Measurements from ENCODE around the gene PCSK1. TPM values are rescaled to one million over a fixed set of nuclear protein-coding genes. Genes with fewer than 3 reads are reported as not detected.

PCSK1 gene
- total and polyA plus RNA-seq, 7 donors = 0.11 to 0.64 (median 0.17) TPM

DNA sequence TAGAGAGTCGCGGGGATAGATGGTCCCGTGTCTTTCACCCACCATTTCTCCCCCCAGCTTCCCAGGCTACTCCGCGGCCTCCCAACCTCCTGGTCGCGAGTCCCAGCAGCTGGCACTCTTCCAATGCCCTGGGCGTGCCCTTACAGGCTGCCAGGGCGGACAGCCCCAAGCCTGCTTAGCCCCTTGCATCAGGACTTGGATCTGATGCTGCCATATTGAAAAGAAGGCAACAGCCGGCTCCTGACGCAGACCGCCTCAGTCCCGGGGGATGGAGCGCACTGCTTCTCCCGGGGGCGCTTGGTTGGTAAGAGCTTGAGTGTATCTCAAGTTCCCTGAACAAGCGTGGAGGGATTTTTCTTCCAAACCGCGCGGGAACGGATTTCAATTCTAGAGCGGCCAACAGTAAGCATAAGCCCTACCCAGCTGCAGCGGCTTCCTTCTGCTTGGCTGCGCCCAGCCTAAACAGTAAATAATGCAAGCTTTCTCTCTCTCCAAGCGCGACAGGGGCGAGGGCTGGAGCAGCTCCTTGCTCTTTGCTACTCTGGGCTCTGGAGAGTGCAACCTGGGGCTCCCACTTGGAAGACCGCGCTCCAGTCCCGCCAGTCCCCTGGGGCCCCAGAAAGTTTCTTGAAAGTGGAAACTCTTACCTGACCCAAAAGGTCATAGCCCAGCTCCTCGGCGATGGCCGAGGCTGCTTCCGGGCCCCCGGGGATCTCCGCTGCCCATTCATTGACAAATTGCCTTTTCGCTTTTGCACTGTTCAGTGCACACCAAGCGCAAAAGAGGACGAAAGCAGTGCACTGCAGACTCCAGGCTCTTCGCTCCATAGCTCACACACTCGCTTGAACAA lies 607 bp downstream of the PCSK1 start:
- ATAC-seq (peak in 1 of 4 donors; percentile 16), DNase-seq (peak in 1 of 2 donors; percentile 52)
- TF ChIP-seq, protein P1, sequence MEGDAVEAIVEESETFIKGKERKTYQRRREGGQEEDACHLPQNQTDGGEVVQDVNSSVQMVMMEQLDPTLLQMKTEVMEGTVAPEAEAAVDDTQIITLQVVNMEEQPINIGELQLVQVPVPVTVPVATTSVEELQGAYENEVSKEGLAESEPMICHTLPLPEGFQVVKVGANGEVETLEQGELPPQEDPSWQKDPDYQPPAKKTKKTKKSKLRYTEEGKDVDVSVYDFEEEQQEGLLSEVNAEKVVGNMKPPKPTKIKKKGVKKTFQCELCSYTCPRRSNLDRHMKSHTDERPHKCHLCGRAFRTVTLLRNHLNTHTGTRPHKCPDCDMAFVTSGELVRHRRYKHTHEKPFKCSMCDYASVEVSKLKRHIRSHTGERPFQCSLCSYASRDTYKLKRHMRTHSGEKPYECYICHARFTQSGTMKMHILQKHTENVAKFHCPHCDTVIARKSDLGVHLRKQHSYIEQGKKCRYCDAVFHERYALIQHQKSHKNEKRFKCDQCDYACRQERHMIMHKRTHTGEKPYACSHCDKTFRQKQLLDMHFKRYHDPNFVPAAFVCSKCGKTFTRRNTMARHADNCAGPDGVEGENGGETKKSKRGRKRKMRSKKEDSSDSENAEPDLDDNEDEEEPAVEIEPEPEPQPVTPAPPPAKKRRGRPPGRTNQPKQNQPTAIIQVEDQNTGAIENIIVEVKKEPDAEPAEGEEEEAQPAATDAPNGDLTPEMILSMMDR (IDR thresholded peaks at IDR 0.05) = no peak
- Histone ChIP-seq H3K27me3 (ENCODE audit: insufficient read depth in 3 of 3, low read length in 2 of 3) (peaks cover 0 to 62% (median 14%) of the 10 kb centered on the region in 3 donors), H3K9me3 (no peaks in the 10 kb centered on the region), H3K36me3 (ENCODE audit: insufficient read depth in 1 of 2, low read depth in 1 of 2) (no peaks in the 10 kb centered on the region), H3K4me3 (peak overlapping the region; percentile 36), H3K27ac (no peak overlapping the region), H3K4me1 (no peaks in the 10 kb centered on the region)
- WGBS, 3 donors = 1 to 2% (median 2%) methylated on average over 41 of the region's 41 CpGs
- intact Hi-C loops (cut with DNase I) = no loop called here

DNA sequence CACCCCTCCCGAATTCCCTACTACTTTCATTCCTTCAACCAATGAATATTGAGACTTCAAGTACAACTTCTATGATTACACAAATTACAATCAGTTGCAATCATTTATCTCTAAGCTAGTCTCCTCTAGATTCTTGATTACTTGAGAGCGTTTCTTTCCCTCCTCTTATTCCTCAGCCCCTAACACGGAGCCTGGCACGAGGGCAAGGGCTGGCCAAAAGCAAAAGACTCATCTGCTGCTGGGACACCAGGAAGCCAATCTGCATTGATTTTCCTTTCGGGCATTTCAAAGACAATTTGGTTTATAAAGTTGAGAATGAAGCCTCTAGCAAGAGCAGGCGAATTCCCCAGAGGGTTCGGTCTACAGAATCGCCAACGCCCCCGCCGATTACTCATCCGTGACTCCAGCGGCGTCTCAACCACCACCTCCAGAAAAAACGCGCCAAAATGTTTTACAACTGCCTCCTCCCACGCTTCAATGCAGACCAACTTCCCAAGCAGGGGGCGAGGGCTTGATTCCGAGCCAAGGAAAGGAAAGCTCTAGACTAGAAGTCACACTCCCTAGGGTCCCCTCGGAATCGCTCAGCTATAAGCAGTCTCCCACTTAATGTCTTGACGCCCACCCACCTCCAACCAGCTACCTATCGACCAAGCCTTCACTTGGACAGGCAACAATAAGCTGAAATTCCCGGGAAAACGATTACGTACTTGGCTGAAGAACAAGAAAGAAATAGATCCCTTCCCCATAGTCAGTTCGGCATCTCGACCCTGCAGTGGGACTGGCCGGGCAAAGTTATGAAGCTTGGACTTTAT lies 1.5 kb downstream of the PCSK1 start:
- DNase-seq = peak in 1 of 2 donors; percentile 34
- intact Hi-C loops (cut with DNase I) = no loop called here
- Histone ChIP-seq H3K27ac (no peak overlapping the region), H3K4me3 (peak overlapping the region; percentile 36), H3K27me3 (ENCODE audit: insufficient read depth in 3 of 3, low read length in 2 of 3) (peaks cover 0 to 55% (median 14%) of the 10 kb centered on the region in 3 donors), H3K9me3 (no peaks in the 10 kb centered on the region), H3K36me3 (ENCODE audit: insufficient read depth in 1 of 2, low read depth in 1 of 2) (no peaks in the 10 kb centered on the region), H3K4me1 (no peaks in the 10 kb centered on the region)
- 1 to 2% (median 1%) methylated on average over 29 of the region's 29 CpGs for WGBS, 3 donors
- no peak for ATAC-seq
- TF ChIP-seq, protein P1 (IDR thresholded peaks at IDR 0.05) = no peak

DNA sequence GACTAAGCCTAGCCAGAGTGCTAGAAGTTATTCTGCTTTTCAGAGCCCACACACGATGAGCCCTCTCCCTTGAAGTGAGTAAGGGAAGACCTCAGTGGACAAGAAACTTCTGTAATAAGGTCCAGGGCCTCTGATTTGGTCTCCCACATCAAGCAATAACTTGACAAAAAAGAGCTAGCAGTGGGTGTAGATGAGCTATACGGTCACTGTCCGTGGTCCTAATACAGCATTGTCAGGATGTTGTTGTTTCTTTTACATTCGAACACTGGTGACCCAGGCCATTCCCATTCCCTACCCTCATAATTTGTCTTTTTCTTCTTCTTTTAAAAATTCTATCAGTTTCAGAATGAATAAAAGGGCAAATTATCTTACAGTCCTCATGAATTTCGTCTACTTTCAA lies 5.2 kb downstream of the PCSK1 start:
- ATAC-seq (no peak), DNase-seq (no peak)
- Histone ChIP-seq H3K4me3 (no peak overlapping the region), H3K27ac (no peak overlapping the region), H3K36me3 (ENCODE audit: insufficient read depth in 1 of 2, low read depth in 1 of 2) (no peaks in the 10 kb centered on the region), H3K27me3 (ENCODE audit: insufficient read depth in 3 of 3, low read length in 2 of 3) (peaks cover 0 to 27% (median 14%) of the 10 kb centered on the region in 3 donors), H3K4me1 (no peaks in the 10 kb centered on the region), H3K9me3 (no peaks in the 10 kb centered on the region)
- WGBS, 3 donors = 34 to 48% (median 41%) methylated on average over 5 of the region's 5 CpGs
- intact Hi-C loops (cut with DNase I) = no loop called here
- TF ChIP-seq, protein P1 (IDR thresholded peaks at IDR 0.05) = no peak

DNA sequence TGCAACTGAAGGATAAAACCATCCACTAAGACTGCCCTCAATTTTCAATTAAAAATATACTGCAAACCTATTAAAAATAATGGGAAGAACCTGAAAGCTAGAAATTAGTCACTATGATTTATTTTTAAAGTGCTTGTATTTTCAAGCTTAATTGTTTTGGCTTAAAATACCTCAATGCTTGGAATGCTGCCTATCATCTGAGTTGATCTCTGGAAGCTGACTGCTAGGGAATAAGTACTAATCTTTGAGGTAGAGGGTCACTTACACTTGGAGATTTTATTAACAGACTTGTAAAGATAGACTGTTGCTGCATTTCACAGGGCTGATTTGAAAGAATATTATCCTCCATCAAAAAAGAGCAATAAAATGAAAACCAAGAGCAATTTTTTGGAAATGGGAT lies 6.2 kb downstream of the PCSK1 start:
- DNase-seq = no peak
- no peak overlapping the region for H3K27ac ChIP-seq
- no peaks in the 10 kb centered on the region for H3K4me1 ChIP-seq
- no peaks in the 10 kb centered on the region for H3K9me3 ChIP-seq
- intact Hi-C loops (cut with DNase I) = no loop called here
- H3K27me3 ChIP-seq (ENCODE audit: insufficient read depth in 3 of 3, low read length in 2 of 3) = peaks cover 0 to 17% (median 4%) of the 10 kb centered on the region in 3 donors
- ATAC-seq = no peak
- H3K36me3 ChIP-seq (ENCODE audit: insufficient read depth in 1 of 2, low read depth in 1 of 2) = no peaks in the 10 kb centered on the region
- H3K4me3 ChIP-seq = no peak overlapping the region
- TF ChIP-seq, protein P1 (IDR thresholded peaks at IDR 0.05) = no peak

Measured in psoas muscle (tissue), 8 donors.